HUDEP-2 (cell line): ENCODE measurements around the gene LRRC3.

Experiments
- DNase-seq, 76 experiments: peaks; one replicate each; lab custom pipeline; 2025; ENCODE audit not compliant: unreplicated experiment in 76 of 76; lab: John Stamatoyannopoulos, UW

Gene LRRC3

DNA sequence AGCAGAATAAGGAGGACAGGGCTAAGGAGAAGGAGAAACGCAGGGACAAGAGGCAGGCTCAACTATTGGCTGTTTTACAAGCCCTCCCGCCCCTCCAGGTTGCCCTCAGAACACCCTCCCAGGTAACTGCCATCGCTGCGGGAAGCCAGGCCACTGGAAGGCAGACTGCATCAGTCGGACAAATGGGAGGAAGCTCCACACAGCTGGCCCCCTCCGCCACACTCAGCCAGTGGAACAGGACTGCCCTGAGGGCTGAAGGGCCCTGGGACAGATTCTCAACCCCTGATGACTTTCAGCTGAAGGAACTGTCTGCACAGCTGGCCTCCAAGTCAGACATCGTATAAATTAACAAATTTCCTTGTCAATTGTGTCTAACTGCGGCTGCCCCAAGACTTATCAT, 21.8 kb downstream of the LRRC3 start:
- DNase-seq = no peak

DNA sequence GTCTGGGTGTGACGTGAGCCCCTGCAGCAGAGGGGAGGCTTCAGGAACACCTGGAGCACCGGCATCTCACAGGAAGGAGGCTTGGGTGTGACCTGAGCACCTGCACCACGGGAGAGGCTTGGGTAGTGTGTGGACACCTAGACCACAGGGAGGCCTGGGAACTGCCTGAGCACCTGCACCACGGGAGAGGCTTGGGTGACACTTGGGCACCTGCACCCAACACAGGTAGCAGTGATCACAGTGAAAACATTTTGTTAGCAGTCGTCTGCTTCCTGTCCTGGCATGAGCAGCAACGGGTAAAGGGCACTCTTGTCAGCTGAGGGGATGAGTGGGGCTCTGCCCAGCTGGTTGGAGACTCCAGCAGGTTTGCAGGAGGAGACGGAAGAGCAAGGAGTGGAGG, 22.4 kb downstream of the LRRC3 start:
- DNase-seq = no peak

DNA sequence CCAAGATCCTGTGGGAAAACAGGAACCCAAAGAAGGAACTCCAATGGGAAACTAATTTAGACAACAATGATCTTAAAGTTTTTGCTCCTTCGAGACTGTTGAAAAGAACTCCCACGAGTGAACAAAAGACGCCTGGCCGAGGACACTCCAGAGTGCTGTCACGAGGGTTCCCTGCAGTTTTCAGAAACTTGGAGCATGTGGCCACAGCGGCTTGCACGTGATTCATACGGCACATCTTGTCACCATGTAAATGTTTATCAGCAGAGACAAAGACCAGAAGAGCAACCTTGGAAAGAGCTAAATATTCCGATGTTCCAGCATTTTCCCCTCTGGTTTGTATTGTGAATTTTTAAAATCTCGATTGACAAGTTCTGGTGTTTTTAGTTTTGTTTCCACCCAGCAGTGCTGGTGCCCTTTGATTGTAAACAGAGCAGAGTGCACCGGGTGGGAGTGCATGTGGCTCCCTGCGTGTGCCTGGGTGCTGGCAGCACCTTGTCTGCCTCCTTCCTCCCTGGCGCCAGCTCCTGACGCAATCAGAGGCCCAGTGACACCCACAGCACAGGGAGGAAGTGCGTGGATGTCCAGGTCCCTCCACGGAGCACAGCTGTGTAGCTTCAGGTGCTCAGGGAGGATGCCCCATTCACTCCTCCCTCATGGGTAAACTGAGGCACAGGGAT, 23.0 kb downstream of the LRRC3 start:
- no peak for DNase-seq

DNA sequence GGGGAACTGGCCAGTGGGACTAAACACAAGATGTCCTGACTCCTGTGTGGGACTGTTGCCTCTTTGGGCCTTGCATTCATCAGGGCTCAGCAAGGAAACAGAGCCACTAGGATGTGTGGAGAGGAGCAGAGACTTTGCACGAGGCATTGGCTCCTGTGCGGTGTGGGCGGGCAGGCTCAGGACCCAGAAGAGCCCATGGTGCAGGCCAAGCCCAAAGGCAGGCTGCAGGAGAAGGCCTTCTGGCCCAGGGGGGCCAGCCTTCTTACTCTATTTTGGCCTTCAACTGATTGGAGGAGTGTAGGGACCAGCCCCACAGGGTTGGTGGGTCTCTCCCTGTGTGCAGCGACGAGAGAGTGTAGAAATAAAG, 23.5 kb downstream of the LRRC3 start:
- no peak for DNase-seq

DNA sequence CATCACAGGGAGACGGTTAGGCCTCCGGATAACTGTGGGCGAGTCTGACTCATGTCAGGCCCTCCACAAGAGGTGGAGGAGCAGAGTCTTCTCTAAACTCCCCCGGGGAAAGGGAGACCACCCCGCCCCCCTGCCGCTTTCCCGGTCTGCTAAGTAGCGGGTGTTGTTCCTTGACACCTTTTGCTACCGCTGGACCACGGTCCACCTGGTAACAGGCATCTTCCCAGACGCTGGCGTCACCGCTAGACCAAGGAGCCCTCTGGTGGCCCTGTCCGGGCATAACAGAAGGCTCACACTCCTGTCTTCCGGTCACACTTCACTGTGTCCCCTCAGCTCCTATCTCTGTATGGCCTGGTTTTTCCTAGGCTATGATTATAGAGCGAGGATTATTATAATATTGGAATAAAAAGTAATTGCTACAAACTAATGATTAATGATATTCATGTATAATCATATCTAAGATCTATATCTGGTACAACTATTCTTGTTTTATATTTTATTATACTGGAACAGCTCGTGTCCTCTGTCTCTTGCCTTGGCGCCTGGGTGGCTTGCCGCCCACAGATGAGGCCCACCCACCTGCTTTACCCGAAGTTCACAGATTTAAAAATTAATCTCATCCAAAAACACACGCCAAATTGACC, 24.4 kb downstream of the LRRC3 start:
- DNase-seq = peak in 25 of 76 experiments; percentile 6 to 49 (median 25)

DNA sequence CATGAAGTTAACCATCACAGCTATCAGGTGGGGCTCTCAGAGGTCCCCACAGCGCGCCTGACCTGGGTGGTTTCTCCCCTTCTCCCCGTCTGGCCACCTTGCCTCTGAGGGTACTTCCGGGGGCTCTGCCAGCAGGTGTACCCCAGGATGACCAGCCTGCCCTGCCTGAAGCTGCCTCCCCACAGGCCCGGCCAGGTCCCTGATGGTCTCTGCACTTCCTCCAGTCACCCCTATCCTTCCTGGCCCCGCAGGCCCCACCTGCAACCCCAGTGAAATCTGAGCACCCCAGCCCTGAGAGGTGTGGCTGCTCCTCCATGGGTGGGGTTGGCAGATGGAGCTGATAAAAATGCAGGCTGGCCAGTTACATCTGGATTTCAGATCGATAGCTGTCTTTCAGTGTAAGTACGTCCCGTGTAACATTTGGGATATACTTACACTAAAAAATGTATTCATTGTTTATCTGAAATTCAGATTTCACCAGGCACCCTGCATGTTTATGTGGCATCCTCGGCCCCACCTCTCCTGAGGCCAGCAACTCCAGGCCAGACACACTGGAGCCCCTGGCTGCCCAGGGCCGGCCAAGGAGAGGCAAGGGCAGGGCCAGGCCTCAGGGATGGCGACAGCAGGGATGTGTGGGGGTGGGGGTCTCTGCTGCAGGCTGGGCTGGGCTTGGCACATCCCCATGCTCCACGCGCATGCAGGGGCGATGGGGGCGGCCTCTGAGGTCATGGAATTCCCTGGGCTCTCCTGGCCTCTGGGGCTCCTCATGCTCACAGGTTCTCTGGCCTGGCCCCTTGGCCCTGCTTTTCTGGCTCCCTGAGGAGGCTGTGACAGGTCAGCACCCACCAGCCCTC, 25.1 kb downstream of the LRRC3 start:
- DNase-seq = no peak

DNA sequence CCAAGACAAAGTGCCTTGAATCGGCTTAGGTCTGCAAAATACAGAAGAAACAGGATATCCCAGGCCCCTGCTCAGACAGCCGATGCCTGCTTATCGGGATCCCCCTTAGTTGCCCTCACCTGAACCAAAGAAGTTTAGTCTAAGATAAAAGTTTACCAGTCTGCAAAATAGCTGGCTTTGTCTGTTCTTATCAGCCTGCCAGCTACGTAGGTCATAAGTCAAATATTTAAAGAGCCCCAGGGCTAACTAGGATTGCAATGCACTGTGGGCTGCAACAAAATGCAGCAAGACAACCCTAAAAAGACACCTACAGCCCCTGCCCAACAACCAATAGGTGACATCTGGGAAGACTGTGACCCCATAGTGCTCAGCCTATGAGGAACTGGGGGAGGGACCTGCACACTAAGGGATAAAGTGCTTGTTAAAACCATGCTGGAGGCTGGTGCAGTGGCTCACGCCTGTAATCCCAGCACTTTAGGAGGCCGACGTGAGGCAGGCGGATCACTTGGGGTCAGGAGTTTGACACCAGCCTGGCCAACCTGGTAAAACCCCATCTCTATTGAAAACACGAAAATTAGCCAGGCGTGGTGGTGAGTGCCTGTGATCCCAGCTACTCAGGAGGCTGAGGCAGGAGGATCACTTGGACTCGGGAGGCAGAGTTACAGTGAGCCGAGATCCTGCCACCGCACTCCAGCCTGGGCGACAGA, 27.4 kb downstream of the LRRC3 start:
- DNase-seq = no peak

DNA sequence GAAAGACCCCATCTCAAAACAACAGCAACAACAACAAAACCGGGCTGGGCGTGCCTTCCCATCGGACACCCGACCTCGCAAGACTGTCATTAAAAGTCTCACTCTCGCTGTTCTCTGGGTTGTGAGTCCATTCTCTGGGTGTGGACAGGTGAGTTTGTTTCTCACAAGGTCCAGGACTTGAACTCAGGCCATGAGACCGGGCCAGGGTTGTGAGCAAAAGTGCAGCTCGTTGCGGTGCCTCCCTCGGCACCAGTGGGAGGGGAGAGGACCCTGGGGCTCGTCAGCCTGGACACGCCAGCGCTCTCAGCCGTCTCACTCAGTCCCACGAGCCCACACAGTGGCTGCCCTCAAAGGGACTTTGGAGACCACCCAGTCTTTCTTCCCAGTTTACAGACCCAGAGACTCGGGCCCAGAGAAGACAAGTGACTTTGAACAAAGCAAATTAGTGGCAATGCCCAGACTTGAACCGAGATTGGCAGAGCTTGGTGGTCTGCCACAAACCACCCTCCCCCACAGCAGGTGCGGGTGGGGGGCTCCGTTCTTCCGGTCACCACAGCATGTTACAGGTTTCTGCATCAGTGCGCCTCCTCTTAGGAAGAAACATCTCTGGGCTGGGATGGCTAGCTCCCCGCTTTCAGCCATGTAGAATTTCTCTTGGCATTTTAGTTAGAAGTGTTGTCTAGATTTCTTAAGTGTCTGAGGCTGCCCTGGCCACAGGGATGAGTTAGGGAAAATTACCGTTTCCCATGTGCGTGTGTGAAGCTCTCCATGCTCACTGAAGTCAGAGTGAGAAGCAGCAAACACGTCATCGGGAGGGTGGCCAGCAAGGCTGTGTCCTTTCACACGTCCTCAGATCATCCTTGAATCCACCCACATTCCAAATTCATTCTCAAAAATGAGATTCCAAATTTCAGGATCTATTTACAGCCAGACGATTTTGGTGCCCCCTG, 28.3 kb downstream of the LRRC3 start:
- DNase-seq = no peak

DNA sequence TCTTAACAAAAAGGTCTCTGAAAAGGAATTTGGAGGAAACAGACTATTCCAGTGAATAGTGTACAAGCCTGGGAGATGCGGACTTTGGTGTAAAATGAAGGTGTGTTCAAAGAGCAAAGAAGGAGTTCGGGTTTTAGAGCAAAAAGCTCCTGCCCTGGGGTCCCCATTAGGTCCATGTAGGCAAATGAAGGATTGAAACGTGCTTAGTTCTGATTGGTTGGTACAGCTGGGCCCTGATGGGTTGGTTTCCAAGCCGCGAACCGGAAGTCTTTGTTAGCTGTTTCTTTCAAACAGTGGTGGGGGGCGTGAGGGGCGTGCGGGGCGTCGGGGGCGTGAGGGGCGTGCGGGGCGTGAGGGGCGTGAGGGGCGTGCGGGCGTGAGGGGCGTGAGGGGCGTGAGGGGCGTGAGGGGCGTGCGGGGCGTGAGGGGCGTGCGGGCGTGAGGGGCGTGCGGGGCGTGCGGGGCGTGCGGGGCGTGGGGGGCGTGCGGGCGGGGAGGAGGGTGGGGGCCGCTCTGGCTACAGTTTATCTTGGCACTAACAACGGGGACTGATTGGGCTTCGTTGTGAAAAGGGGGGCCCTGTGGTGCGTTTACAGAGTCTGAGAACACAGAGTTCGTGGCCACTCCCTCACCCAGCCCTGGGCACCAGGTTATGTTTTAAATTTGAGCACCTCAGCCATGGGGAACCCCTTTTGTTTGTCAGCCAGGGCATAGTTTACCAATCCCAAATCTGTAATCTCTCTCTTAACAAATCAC, 29.4 kb downstream of the LRRC3 start:
- no peak for DNase-seq

DNA sequence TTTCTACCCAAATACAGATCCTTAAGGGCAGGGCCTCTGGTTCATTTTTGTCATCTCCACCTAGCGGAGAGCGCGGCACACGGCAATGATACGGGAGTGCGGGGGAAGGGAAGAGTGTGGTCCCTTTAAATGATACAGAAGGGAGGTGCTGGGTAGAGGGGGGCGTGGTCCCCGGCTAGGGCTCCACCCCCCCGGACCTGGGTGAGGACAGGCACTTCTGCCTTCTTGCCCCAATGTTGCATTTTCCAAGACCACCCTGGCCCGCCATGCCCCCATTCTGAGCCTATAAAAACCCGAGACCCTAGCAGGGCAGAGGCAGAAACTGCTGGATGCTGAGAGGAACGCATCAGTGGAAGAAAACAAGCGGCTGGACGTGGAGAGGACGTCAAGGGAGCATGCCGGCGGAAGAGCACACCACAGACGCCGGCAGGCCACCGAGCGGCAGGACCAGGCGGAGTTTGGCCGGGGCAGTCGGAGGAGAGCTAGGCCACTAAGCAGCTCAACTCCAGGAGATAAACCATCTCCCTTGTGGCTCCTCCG, 30.0 kb downstream of the LRRC3 start:
- no peak for DNase-seq

DNA sequence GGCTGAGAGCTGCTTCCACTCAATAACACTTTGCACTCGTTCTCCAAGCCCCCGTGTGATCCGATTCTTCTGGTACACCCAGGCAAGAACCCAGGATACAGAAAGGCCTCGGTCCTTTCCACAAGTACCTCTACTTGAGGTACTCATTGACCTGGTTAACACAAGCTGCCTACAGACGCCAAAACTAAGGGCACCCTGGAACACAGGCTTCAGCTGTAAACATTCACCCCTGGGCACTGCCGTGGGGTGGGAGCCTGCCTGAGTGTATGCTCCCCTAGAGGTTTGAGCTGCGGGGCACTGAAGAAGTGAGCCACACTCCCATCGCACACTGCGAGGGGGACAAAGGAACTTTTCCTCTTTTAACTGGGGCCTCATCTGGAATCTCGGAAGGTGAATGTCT, 30.5 kb downstream of the LRRC3 start:
- no peak for DNase-seq

DNA sequence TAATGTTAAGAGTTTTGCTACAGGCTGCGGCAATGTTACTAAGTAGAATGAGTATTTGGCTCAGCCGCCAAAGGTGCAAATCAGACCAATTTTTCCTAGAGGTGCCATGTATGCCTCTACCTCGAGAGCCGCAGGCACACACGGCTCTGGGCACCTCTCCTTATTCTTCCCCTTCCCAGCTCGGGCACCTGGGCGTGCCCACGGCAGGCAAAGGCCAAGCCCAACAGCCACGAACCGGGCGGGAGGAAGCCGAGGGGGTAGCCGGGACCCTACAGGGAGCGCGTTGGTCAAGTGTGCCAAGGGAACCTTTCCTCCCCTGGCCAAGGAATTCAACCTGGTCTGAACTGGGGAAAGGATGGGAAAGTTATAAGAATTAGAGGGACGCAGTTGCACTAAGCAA, 31.0 kb downstream of the LRRC3 start:
- DNase-seq = no peak

DNA sequence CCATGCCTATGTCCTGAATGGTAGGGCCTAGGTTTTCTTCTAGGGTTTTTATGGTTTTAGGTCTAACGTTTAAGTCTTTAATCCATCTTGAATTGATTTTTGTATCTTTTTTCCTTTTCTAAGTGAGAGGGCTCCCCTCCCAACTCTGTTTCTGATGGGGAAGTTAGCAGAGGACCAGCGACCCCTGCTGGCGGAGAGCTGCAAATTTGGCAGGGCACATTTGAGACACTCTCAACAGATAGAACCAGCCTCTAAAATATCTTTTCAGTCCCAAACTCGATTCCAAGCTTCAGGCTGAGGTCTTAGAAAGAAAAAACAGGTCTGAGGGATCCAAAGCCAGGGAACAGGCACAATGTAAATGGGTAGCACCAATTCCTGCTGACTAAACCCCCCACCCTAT, 32.5 kb downstream of the LRRC3 start:
- peak in 33 of 76 experiments; percentile 5 to 52 (median 23) for DNase-seq

DNA sequence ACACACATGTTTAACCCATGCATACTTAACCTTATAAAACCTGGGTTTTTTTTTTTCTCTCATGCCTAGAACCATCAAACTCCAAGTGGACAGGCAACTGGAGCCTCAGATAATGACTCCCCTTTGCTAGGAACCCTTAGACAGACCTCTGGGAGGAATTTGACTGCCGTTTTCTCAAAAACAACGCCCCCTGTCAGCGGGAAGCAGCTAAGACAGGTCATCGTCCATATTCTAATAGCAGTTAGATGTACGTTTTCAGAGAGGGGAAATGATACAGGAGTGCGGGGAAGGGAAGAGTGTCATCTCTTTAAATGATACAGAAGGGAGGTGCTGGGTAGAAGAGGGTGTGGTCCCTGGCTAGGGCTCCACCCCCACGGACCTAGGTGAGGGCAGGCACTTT, 34.7 kb downstream of the LRRC3 start:
- peak in 1 of 76 experiments; percentile 12 for DNase-seq

DNA sequence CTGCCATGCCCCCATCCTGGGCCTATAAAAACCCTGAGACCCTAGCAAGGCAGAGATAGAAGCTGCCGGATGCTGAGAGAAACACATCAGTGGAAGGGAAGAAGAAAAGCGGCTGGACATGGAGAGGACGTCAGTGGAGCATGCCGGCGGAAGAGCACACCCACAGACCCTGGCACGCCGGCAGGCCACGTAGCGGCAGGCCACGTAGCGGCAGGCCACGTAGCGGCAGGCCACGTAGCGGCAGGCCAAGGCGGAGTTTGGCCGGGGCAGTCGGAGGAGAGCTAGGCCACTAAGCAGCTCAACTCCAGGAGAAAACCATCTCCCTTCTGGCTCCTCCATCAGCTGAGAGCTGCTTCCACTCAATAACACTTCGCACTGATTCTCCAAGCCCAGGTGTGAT, 35.1 kb downstream of the LRRC3 start:
- DNase-seq = no peak

DNA sequence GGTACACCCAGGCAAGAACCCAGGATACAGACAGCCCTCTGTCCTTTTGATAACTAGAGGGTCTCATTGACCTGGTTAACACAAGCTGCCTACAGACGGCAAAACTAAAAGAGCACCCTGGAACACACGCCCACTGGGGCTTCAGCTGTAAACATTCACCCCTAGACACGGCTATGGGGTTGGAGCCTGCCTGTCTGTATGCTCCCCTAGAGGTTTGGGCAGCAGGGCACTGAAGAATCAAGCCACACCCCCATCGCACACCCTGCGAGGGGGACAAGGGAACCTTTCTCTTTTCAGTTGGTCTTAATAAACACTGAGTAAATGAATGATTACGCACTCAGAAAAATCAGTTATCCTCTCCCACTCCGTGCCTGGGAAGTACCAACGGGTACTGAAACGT, 35.5 kb downstream of the LRRC3 start:
- no peak for DNase-seq

DNA sequence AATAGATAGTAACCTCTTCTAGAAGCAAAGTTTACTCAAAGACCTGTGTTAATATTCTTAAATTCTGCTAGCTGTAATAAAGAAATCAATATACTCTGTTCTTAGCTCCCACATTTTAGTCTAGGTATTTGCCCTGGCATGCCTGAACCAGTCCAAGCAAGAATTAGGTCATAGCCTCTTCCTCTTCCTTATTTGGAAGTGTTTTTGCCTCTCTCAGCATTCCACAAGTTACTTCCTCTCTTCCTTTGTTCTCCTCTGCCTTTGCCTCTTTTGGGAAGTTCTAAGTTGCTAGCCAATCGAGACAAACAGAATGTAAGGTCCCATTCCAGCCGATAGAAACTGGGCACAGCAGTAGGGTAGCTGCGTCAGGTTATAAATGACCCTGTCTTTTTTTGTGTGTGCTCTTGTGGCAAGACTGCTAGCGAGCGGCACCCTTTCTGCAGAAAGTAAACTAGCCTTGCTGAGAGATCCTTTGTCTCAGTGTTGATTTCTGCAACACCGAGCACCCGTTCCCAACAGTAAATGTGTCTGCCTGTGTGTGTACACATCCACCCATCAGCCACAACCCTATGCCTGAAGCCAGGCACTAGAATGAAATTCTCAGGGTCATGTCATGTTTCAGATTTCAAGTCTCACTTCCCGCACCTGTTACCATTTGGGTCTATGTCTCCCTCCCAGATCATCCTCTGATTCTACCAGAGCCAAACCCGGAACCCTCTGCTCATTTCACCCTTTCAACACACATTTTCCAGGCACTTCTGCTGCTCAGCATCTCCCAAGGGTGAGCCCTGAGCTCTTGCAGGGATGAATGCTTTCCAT, 37.5 kb downstream of the LRRC3 start:
- no peak for DNase-seq

DNA sequence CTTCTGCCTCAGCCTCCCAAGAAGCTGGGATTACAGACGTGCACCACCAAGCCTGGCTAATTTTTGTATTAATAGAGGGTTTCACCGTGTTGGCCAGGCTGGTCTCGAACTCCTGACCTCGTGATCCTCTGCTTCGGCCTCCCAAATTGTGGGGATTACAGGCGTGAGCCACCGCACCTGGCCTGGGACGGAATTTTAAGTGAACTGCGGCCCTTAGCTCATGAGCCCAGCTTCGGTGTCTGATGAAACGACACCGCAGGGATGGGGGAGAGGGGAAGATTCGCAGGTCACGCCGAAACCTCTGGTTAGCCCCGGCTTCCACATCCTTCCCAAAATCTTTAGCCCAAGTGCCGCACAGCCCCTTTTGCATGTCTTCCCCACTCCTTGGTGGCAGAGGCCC, 39.1 kb downstream of the LRRC3 start:
- no peak for DNase-seq
